Prostate gland (tissue), 2 donors: ENCODE measurements around the gene CELF4.

Source experiments
- CTCF ChIP-seq, 4 experiments: fragments of 200-600 bp in 2 of 4; fragments of 450-650 bp in 2 of 4; sonication (generic) in 2 of 4; IDR thresholded peaks; 1 replicate in 3 of 4; 2 replicates in 1 of 4; pipeline ENCODE4 v1.5.1; 2016 to 2019; ENCODE audit warnings: antibody characterized with exemption in 4 of 4, mild to moderate bottlenecking in 2 of 4, moderate library complexity in 2 of 4
- POLR2A ChIP-seq: fragments of 450-650 bp; IDR thresholded peaks from one replicate; pipeline ENCODE4 v1.6.1; 2016; ENCODE audit warnings: antibody characterized with exemption, mild to moderate bottlenecking

- no peak for TF ChIP-seq POLR2A
- TF ChIP-seq CTCF (IDR thresholded peaks at IDR 0.05), result no peak
Observed at GRCh38 chr18:37464257-37464656, 101.3 kb downstream of the CELF4 start.
